K562 treated with DMSO at 1 percent for 24 hours (cell line): ENCODE data around the gene FAM120A. TPM values are rescaled to one million over a fixed set of nuclear protein-coding genes. Genes with fewer than 3 reads are reported as not detected.

Experiments used
- total RNA-seq: library from RNA; unstranded; fragments of 300-600 nt; gene quantifications from 2 replicates; pipeline ENCODE4 v1.2.3, GENCODE V29; 2022; ENCODE audit warnings: low read depth; ENCODE audit not compliant: insufficient read depth

FAM120A gene
- total RNA-seq: 23.8 and 25.0 TPM in 2 replicates

GRCh38 chr9:93450945-93451815 lies at the start of gene FAM120A:
FAM120A (plus strand) TSS chr9:93451685; CDS start chr9:93451916, 231 bp downstream.

GRCh38 chr9:93453047-93453914 lies 1.8 kb downstream of the FAM120A start, which contains the start of gene FAM120AOS:
FAM120AOS (minus strand) TSS chr9:93453581; CDS start chr9:93452709, 872 bp downstream.

GRCh38 chr9:93576258-93577077 lies 125.0 kb downstream of the FAM120A start, which contains the start of gene PHF2:
PHF2 (plus strand) TSS chr9:93576584; CDS start chr9:93576774, 190 bp downstream.

Other genes with a start within 250 kb of the FAM120A start
- 48.1 and 50.5 TPM in 2 replicates for gene FAM120AOS, start 1.9 kb downstream of the FAM120A start, total RNA-seq
- 15.7 and 15.9 TPM in 2 replicates for gene PHF2, start 124.9 kb downstream of the FAM120A start, total RNA-seq